ENCODE measurements around the gene FXYD7. TPM values are rescaled to one million over a fixed set of nuclear protein-coding genes. Genes with fewer than 3 reads are reported as not detected.

Gene FXYD7
- total and polyA plus RNA-seq, 9 of the 15 experiments (the other 6 are each of a cell fraction or from before 2014, with no cell fraction given), result 0.10 to 0.80 (median 0.31) TPM; not detected in 3

DNA sequence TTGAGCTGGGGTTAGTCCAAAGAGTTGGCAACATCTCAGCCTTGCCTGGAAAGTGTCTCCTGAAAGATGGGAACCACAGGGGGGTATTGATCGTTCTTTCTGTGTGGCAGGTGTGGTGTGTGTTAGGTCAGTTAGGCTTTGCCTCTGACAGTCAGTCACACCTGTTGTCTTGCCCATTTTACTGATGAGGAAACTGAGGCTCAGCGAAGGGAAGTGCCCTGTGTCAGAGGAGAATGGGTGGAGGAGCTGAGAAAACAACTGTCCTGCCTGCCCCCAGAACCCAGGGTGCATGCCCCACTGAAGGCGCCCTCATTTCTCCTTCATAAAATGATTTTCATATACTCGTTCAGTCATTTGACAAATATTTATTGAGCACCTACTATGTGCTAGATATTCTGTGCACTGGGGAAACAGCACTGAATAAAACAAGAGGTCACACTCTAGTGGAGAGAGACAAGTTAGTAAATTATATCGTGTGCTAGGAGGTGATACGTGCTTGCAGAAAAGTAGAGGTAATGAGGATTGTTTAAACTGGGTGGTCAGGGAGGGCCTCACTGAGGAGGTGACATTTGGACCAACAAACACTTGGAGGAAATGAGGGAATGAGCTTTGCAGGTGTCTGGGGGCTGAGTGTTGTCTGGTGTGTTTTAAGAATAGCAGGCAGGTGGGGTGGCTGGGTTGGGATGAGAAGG, 13.1 kb downstream of the FXYD7 start:
- peak overlapping the region; percentile 95; the same call in 2 of the 3 replicates for H3K27ac ChIP-seq (ENCODE audit: extremely low read depth, low read depth, low read length)
- peaks cover 13 to 44% of the 10 kb centered on the region in 2 experiments; a peak in 4 of 5 replicates for H3K4me1 ChIP-seq (replicated peaks in 1 of 2; ENCODE audit: control insufficient read depth in 2 of 2, insufficient read depth in 2 of 2, low read length in 2 of 2)
- H3K9ac ChIP-seq (ENCODE audit: insufficient read depth in 1 of 2, low read depth in 2 of 2, low read length in 2 of 2), result peak overlapping the region; percentile 89 to 96
- H3K27me3 ChIP-seq (ENCODE audit: control insufficient read depth in 2 of 2, insufficient read depth in 2 of 2, low read length in 2 of 2), result no peaks in the 10 kb centered on the region
- peak overlapping the region; percentile 92 for H3K4me3 ChIP-seq
- H3K79me2 ChIP-seq (ENCODE audit: control insufficient read depth, insufficient read depth, low read length), result peaks cover 51% of the 10 kb centered on the region
- no peak overlapping the region for H2AFZ ChIP-seq (ENCODE audit: low read depth, low read length)
- no peaks in the 10 kb centered on the region for H3K9me3 ChIP-seq (replicated peaks; ENCODE audit: control insufficient read depth, insufficient read depth, low read depth, low read length)
- WGBS (ENCODE audit: insufficient coverage, low coverage, missing lambda C conversion rate), result 28% methylated on average over 6 of the region's 6 CpGs
- TSS peak; percentile 46 for BruUV-seq (replicated peaks)
- intact Hi-C loops (cut with micrococcal nuclease), result loop anchor here (5.0 kb wide), 1 partner anchor 111 kb away; the partner anchor contains the start of gene USF2
- peak overlapping the region; percentile 95 for H3K4me2 ChIP-seq (ENCODE audit: insufficient read depth, low read length)
- FAIRE-seq, result peak; percentile 67
- CTCF ChIA-PET (ENCODE audit: low intra/inter-chr PET ratio), result no interaction called here
- DNase-seq (ENCODE audit: extremely low read depth in 1 of 4, low spot score in 3 of 4), result no peak
- in situ Hi-C loops (cut with MboI), result no loop called here
- no peaks in the 10 kb centered on the region for H3K9me1 ChIP-seq (ENCODE audit: control insufficient read depth, insufficient read depth, low read length)
- no peaks in the 10 kb centered on the region for H4K20me1 ChIP-seq (replicated peaks; ENCODE audit: control insufficient read depth, insufficient read depth, low read length)
- no peak for ATAC-seq
- POLR2A ChIA-PET, result interaction anchor here (0.6 kb wide), 1 partner anchor 520 kb away, joined by 3 read pairs; no protein-coding TSS in a partner anchor
- TF ChIP-seq, protein P1, sequence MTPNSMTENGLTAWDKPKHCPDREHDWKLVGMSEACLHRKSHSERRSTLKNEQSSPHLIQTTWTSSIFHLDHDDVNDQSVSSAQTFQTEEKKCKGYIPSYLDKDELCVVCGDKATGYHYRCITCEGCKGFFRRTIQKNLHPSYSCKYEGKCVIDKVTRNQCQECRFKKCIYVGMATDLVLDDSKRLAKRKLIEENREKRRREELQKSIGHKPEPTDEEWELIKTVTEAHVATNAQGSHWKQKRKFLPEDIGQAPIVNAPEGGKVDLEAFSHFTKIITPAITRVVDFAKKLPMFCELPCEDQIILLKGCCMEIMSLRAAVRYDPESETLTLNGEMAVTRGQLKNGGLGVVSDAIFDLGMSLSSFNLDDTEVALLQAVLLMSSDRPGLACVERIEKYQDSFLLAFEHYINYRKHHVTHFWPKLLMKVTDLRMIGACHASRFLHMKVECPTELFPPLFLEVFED (CRISPR knock-in tag; conservative IDR thresholded peaks at IDR 0.05), result 0 out of 2 replicates have a peak, but pooled peaks have one; percentile 7
- TF ChIP-seq KDM1A (IDR thresholded peaks at IDR 0.05) (0 out of 4 replicates have a peak, but pooled peaks of 1 of the 2 experiments have one; percentile 54), DDX20 (tag; IDR thresholded peaks at IDR 0.05; ENCODE audit: low read depth) (no peak), HDGF (IDR thresholded peaks at IDR 0.05) (0 out of 2 replicates have a peak, but pooled peaks have one; percentile 43), SMARCA5 (IDR thresholded peaks at IDR 0.05) (peak; percentile 61; the same call in 1 of the 2 replicates), ZFP36 (IDR thresholded peaks at IDR 0.05; ENCODE audit: low read depth, low read length, partially characterized antibody) (peak; percentile 85), HDAC8 (tag; IDR thresholded peaks at IDR 0.05) (0 out of 2 replicates have a peak, but pooled peaks have one; percentile 20), RBFOX2 (IDR thresholded peaks at IDR 0.05; ENCODE audit: low read depth, low read length) (no peak), RBM25 (IDR thresholded peaks at IDR 0.05; ENCODE audit: low read depth, low read length, severe bottlenecking) (peak; percentile 49), ZFX (CRISPR knock-in tag; IDR thresholded peaks at IDR 0.05) (no peak), THRAP3 (IDR thresholded peaks at IDR 0.05; ENCODE audit: borderline replicate concordance) (no peak), PHF20 (IDR thresholded peaks at IDR 0.05; ENCODE audit: partially characterized antibody) (no peak), ZKSCAN1 (IDR thresholded peaks at IDR 0.05; ENCODE audit: low read depth, low read length) (peak; percentile 86), HDAC1 (IDR thresholded peaks at IDR 0.05) (0 out of 4 replicates have a peak, but pooled peaks of 1 of the 2 experiments have one; percentile 40), CBFA2T3 (IDR thresholded peaks at IDR 0.05) (no peak)
- TF ChIP-seq, protein P2, sequence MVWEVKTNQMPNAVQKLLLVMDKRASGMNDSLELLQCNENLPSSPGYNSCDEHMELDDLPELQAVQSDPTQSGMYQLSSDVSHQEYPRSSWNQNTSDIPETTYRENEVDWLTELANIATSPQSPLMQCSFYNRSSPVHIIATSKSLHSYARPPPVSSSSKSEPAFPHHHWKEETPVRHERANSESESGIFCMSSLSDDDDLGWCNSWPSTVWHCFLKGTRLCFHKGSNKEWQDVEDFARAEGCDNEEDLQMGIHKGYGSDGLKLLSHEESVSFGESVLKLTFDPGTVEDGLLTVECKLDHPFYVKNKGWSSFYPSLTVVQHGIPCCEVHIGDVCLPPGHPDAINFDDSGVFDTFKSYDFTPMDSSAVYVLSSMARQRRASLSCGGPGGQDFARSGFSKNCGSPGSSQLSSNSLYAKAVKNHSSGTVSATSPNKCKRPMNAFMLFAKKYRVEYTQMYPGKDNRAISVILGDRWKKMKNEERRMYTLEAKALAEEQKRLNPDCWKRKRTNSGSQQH (CRISPR knock-in tag; IDR thresholded peaks at IDR 0.05), result 0 out of 2 replicates have a peak, but pooled peaks have one; percentile 14
- H3K36me3 ChIP-seq (ENCODE audit: control insufficient read depth, insufficient read depth, low read length), result peaks cover 57% of the 10 kb centered on the region
